Fibroblast of skin of right biceps (primary cell): ENCODE measurements around the gene CMPK1.

Experiments
- DNase-seq: peaks from one replicate; pipeline ENCODE4 v3.0.0-alpha.2; 2013

The CMPK1 gene

DNA sequence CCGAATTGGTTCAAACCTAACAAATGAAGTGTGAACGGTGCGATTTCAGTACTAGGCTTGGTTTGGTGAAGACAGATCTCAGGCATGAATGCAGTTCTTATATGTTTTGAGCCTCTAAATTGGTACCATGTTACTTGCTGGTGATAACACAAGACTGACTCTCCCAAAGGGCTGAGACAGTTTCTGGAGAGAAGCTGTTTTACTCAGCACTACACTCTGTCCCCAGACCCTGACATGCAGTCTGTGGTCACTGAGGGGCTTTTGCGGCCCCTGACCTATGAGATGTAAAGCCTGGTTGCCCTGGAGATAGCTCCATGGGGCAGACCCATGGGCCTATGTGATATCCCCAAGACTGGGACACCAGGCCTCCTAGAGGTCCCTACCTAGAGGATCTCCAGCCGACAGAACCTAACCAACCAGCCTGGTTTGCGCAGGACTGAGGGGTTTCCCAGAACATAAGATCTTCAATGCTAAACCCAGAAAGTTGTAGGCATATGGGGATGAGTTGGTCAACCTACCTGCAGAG, 63.1 kb downstream of the CMPK1 start:
- no peak for DNase-seq

DNA sequence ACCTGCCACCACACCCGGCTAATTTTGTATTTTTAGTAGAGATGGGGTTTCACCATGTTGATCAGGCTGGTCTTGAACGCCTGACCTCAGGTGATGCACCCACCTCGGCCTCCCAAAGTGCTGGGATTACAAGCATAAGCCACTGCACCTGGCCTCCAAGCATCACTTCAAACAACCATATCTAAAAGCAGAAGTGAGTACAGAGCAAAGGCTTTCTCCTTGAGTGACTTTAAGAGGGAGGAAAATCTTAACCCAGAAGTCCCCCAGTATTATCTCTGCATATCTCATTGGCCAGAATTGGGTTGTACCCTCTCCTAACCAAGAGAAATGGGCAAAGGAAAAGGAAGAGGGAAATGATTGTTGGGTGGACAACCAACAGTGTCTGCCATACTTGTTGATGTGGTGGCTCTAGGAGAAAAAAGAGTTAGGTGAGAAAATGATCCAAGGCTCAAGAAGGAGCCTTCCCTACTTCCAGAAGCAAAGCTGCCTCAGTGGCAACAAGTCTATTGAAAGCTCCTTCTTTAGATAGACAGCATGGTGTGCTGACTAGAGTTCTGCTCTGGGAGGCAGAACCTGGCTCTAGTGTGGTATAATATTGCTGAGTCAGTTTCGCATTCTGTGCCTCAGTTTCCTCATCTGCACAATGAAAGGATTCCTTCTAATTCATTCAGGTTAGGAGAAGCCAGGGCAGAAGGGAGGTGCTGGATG, 65.7 kb downstream of the CMPK1 start:
- DNase-seq = no peak

DNA sequence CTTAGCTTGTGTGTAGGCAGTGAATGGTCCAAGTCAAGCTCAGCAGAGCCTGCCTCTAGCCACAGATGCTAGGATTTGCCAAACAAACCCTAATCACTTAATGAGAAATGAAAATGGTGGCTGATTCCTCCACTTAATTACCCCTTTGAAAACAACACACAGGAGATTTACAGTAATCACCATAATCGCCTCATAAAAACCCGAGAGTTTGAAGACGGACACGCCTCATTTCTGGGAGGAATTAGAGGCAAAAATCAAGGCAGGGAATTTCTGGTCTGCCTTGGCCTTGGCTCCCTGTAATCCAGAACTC, 66.2 kb downstream of the CMPK1 start:
- DNase-seq = no peak

DNA sequence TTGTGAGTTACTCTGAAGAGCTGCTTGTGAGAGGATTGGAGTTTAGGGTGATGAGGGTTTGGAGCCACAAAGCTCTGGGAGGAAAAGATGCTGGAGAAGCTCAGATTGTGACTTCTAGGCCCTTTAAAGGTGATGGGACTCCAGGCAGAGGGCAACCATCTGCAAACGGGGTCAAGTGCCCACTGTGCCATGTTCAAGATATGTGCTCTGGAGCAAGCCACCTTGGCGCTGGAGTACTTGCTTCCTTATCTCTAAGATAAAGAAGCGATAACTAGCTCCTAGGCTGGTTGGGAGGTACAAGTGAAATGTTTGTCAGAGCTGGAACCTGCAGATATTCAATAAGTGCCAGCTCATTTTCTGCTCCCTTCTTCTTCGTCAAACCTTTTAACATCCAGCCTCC, 68.2 kb downstream of the CMPK1 start:
- DNase-seq = no peak

DNA sequence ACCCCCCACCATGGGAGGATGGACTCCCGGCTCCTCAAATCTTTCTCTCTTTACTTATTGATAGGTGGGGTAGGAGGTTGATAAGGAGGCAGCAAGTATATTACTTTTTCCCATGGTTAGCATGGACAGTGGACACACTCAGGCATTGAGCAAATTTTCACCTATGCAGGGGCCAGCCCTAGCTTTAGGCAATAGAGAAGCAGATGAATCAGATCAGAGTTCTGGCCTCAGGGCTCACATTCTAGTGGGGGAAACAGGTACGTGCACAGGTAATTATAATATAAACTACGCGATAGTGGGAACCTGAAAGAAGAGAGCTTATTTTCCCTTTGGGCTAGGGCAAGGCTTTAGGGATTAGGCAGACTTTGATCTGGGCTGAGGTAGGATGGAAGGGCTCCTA, 69.0 kb downstream of the CMPK1 start:
- DNase-seq = no peak

DNA sequence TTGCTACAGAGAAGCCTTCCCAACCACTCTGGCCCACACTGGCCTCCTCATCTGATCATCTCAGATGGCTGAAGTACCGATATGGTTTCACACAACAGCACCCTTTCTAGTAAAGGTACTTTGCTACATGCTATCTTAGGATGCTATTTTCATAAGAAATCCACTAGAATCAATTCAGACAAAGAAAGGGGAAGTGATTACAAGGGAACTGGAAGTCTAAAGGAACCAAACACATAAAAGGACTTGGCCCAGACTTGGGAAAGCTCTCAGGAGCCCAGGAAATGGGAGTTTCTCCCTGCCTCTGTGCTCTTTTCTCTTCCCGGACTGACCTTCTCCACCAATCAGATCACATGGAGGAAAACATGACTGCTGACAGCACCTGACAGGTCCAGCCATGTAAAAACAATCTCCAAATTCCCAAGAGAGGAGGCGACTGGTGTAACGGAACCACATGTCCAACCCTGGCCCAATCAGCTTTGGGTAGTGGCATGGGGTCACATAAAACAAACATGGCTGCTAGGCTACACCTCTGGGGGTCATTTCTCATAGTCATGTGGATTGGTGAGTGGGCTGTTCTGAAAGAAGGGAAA, 69.8 kb downstream of the CMPK1 start:
- no peak for DNase-seq

DNA sequence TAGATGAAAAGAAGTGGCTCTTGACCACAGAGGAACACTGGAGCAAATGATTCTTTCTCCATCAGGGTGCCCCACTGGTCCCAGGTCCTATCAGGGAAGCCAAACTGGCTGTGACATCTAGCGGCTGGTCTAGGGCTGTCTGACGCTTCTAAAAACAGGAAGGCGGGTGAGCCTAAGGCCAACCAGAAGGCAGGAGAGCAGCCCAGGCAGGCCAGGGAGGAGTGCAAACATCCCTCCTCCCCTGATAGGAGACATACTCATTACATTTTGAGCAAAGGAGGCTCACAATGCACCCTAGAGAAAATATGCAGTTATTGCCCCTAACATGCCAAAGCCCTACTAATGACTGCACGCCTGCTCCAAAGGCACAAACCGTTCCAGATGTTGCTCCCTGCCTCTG, 72.1 kb downstream of the CMPK1 start:
- DNase-seq = no peak

DNA sequence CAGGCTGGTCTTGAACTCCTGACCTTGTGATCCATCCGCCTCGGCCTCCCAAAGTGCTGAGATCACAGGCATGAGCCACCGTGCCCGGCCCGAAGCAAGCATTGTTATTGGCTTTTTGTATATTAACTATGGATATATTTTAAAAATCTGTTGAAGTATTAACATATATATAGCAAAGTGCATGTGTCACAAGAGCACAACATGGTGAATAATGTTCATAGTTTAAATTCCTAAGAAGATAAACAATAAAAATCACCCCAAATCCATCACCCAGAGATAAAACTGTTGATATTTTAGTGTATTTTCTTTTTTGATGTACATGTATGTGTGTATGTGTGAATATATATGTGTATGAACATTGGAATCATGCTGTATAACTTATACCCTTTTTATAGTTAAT, 73.4 kb downstream of the CMPK1 start:
- no peak for DNase-seq

DNA sequence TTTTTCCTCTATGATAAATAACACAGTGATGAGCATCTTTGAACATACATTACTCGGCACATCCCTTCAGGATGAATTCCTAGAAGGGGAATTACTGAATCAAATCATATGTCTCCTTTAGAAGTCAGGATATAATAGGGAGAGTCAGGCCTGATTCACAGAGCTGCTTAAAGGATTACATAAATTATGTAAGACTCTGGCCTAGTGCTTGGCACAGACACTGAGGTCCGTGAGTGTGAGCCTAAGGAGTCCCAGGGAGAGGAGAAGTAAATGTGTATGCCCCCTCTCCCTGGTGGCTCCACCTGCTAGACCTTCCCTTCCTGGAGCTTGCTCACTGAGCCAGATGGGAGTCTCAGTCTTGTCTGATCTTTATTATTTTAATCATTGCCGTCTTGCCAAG, 73.9 kb downstream of the CMPK1 start:
- DNase-seq = peak; percentile 36

DNA sequence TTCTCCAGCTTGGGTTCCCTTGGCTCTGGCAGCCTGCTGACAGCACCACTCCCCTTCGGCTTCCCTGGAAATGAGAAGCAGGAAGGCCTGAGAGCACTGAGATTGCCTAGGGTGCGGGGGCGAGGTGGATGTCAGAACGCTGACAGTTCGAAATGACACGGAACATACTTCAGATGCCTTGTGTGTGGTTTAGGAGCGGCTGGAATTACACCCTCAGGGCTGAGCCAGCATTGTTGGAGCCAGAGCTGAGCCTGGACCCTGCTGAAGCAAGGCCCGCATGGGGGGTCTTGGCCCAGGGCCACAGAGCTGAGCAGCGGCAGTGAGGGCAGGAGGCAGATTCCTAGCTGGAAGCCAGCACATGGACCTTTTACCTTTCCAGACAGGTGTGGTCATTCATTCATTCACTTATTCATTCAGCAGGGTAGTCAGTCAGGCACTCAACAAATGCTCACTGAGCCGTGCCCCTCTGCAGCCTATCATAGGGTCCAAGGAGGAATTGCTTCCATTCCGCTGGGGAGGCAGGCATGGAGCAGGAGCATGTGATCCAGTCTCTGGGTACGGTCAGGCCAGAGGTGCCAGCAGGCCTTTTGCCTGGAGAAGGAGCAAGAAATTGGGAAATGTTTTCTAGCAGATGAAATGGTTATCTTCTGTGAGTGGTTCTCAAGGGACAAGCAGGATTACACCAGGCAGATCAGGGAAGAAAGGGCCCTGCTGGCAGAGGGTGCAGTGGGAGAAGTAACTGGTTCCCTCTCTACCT, 75.9 kb downstream of the CMPK1 start:
- peak; percentile 90 for DNase-seq

DNA sequence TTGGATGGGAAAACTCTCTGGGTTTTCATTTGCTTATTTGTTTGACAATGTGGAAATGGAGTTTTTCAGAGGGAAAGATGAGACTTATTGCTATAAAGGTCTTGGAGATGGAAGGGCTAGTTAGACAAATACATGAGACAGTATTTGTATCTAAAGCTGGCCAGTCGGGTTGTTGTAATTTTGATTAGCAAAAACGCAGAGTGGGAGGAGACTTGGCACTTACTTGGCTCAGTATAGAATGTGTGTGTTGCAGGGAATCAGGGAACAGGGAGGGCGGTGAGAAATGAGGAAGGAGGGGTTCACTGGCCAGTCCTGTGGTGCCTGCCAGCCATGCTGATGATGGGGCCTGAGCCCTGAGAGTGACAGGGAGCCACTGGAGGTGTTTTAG, 76.5 kb downstream of the CMPK1 start:
- no peak for DNase-seq

DNA sequence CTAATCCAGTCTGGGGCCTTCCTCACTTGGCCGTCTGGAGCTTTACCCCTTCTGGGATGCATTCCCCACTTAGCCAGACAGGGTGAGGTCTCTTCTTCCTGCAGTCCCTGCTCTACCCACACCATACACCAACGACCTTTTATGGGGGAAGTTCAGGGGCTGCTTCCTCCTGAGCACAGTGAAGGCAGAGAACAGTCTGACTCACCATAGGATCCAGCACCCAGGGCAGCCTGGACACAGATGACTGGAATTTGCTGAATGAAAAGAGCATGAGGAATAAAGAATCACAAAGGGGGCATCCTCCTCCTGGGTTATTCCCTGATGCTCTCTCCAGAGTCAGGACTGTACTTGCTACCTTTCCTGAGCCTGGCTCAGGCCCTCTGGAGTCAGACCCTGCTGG, 77.8 kb downstream of the CMPK1 start:
- DNase-seq = peak; percentile 58

DNA sequence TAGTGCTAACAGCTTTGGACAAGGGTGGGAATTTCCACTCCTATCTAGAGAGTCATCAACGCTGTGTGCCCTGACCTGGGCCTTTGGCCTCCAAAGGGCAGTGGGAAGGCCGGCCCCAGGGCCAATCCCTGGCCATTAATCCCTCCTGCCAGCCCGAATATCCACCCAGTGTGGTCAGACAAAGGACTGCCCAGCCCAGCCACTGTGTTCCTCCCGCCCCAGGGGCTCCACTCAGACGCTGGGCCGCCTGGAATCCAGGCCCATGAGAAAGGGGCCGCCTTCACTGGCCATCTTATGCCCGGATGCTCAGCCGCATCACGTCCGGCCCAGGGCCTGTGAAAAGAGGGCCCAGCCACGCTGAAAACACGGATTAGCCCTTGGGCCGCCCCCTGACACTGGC, 78.8 kb downstream of the CMPK1 start:
- DNase-seq = no peak

DNA sequence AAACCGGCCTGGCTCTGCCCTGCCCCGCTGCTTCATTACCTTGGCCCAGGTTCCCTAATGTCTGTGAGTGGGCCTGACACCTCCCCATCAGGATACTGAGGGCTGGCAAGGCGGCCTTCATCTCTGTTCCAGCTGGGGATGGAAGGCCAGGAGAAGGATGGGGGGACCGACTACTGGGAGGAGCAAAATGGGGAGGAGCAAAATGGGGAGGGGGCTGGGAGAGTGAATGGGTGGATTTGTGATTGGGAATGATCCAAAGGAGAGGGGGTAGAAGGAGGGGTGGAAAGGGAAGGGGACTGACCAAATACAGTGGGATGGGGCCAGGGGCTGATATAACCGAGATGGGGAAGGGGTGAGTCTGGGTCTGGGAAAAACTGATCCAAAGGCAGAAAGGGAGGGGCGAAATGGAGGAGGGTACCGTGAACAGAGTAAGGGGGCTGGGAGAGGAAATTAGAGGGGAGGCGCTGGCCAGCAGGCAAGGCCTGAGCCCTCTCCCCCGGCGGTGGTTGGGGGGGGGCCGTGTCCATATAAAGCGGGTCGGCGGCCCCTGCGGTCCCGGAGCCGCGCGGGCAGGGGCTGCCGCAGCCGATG, 82.2 kb downstream of the CMPK1 start, which contains the start of gene FOXE3:
FOXE3 (plus strand) TSS at position 558 of the 591 bp plus-strand sequence; CDS start at position 589, 31 bp downstream.
- DNase-seq = no peak

DNA sequence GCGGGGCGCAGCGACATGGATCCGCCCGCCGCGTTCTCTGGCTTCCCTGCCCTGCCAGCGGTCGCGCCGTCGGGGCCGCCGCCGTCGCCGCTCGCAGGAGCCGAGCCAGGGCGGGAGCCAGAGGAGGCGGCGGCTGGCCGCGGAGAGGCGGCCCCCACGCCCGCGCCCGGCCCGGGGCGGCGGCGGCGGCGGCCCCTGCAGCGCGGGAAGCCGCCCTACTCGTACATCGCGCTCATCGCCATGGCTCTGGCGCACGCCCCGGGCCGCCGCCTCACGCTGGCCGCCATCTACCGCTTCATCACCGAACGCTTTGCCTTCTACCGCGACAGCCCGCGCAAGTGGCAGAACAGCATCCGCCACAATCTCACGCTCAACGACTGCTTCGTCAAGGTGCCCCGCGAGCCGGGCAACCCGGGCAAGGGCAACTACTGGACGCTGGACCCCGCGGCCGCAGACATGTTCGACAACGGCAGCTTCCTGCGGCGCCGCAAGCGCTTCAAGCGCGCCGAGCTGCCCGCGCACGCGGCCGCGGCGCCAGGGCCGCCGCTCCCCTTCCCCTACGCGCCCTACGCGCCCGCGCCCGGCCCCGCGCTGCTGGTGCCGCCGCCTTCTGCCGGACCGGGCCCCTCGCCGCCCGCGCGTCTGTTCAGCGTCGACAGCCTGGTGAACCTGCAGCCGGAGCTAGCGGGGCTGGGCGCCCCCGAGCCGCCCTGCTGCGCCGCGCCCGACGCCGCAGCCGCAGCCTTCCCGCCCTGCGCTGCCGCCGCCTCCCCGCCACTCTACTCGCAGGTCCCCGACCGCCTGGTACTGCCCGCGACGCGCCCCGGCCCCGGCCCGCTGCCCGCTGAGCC, 83.0 kb downstream of the CMPK1 start:
- no peak for DNase-seq

DNA sequence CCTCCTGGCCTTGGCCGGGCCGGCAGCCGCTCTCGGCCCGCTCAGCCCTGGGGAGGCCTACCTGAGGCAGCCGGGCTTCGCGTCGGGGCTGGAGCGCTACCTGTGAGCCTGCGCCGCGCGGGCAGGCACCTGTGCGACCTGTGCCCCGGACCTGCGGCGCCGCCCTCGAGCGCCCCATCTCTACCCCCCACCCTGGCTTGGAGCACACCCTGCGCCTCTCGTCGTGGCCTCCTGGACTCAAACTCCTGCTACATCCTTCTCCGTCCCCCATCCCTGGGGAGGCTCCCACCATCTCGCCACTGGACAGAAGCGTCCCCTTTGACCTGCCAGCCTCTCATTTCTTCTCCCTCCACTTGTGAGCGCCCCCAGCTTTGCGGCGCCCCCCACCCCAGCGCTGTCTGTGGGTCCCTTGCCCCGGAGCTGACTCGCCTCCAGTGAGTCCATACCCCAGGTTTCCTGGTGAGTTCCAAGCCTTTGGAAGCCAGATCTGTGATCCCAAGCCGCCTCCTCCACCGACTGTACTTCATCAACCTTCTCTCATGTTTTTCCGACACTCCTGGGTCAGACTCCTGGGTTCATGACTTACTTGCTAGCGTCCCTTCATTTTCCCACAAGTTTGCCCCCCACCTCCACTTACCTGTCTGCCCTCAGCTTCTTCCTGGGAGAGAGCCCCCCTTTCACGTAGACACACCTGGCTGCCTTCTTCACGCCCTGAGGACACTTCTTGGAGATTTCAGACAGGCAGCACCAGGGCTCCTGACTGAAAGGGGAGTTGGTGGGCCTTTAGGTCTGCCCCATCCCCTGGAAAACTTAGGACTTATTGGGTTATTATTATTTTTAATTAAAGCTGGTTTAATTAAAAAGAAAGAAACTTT, 83.8 kb downstream of the CMPK1 start:
- no peak for DNase-seq

DNA sequence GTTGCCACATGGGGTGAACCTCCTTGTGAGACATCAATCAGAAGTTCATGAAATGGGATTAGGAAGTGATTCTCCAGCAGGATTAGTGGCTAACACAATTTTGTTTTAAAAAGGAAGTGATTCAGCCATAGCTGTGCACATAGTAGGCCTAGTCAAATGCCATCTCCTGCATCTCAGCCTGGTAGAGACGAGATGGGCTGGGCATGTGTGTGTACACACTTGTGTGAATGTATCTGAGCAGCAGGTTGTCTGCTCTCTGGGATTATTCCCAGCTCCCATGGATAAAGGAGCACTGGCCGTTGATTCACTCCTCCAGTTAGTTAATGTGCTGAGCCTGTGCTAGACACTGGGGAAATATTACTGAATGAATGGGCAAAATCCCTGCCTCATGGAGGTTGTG, 84.5 kb downstream of the CMPK1 start:
- no peak for DNase-seq

DNA sequence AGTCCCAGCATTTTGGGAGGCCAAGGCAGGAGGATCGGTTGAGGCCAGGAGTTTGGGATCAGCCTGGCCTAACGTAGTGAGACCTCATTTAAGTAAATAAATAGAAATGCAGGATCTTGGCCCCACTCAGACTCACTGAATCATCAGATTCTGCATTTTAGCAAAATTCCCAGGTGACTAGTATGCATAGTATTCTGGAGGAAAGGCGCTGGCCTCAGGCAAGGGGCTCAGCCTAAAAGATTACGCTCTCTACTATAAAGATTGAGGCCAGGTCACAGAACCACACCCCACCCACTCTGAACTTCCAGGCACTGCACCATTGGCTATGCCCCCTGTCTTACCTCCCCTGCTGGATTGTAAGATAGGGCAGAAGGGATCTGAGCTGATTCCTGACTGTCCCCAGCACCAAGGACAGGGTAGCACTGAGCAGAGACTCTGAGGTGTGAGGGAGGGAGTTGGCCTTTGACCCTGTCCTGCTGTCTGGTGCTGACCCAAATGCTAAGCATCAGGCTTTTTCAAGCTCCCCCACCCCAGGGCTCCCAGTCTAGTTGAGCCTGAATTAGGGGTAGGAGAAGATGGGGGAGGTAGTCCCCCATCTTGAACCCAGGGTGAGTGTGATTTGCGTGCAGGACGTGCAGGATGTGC, 85.2 kb downstream of the CMPK1 start:
- no peak for DNase-seq

DNA sequence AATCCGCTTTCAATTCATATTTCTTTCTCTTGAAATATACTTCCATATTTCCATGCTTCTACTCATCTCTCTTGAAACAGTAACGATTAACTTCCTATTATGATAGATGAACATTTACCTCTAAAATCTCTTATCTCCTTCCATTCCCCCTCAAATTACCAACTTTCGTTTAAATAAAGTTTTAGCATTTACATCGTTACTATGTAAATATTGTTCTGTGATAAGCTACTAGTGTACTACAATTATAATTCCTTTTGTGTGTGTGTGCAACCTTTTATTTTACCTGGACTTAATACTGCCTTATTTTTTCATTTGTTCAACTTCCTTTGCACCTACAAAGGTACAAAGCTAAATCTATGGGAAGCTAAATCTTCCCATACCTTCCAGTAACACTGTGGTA, 87.0 kb downstream of the CMPK1 start:
- DNase-seq = no peak

DNA sequence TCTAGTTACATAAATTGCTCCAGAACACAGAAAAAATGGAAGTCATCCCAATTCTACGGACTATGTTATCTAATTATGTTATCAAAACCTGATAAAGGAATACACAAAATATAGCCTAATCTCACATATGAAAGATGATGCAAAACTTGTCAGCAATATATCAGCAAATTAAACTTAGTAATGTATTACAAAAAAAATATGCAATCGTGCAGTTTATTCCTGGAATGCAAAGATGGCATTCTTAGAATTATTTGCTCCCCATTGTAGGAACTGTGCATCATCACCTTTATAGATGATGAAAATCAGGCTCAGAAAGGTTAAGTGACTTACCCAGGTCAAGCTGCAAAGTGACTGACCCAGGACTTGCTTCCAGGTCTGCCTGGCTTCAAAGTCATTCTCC, 90.3 kb downstream of the CMPK1 start:
- DNase-seq = no peak

DNA sequence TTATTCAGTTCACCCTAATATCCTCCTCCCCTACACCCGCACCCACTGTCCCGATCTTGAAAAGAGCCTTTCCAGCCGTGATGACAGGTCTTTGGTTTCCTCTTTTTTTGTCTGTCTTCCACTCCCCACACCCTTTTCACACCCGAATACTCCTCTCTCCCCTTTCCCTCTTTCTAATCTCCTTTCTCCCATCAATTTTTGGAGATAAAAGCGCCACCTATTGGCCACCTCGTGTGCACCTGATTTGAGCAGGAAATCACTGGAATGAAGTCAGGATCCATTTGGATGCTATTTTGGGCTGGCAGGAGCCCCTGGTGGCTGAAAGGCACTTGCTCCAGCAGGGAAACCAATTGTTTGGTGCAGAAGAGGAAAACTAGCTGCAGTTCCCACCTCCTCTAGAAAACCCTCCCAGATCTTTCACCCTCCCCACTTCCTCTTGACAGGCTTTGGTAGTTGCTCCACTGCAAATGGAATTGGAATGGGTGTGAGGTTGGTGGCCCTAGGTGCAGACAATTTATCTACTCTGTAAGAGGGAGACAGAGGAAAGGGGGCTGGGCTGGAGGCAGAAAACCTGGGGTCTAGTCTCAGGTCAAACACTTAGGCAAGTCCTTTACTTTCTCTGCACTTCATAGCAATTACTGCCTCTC, 90.9 kb downstream of the CMPK1 start:
- DNase-seq = peak; percentile 64
